BE2C (cell line): ENCODE measurements around the gene NHSL2.

Source experiments
- DNase-seq: peaks from one replicate; pipeline ENCODE4 v3.0.0-alpha.2; 2020
- H3K27me3 ChIP-seq: fragments of 250-450 bp; sonication (Bioruptor Pico); 2 replicates; pipeline ENCODE4 v1.5.1; 2020; ENCODE audit warnings: mild to moderate bottlenecking
- H3K36me3 ChIP-seq: fragments of 250-450 bp; sonication (Bioruptor Pico); 2 replicates; pipeline ENCODE4 v1.5.1; 2020; ENCODE audit warnings: mild to moderate bottlenecking
- H3K4me1 ChIP-seq: fragments of 250-450 bp; sonication (Bioruptor Pico); 2 replicates; pipeline ENCODE4 v1.5.1; 2020
- H3K4me3 ChIP-seq: 2 replicates; pipeline ENCODE4 v1.5.1; 2011; ENCODE audit warnings: low read depth, low read length
- H3K9me3 ChIP-seq: fragments of 250-450 bp; sonication (Bioruptor Pico); 2 replicates; pipeline ENCODE4 v1.5.1; 2020
- TF ChIP-seq, protein P1 (sequence below): IDR thresholded peaks from 2 replicates; pipeline ENCODE4 v1.5.1; 2012; ENCODE audit warnings: mild to moderate bottlenecking, low read depth, low read length

Gene NHSL2

DNA sequence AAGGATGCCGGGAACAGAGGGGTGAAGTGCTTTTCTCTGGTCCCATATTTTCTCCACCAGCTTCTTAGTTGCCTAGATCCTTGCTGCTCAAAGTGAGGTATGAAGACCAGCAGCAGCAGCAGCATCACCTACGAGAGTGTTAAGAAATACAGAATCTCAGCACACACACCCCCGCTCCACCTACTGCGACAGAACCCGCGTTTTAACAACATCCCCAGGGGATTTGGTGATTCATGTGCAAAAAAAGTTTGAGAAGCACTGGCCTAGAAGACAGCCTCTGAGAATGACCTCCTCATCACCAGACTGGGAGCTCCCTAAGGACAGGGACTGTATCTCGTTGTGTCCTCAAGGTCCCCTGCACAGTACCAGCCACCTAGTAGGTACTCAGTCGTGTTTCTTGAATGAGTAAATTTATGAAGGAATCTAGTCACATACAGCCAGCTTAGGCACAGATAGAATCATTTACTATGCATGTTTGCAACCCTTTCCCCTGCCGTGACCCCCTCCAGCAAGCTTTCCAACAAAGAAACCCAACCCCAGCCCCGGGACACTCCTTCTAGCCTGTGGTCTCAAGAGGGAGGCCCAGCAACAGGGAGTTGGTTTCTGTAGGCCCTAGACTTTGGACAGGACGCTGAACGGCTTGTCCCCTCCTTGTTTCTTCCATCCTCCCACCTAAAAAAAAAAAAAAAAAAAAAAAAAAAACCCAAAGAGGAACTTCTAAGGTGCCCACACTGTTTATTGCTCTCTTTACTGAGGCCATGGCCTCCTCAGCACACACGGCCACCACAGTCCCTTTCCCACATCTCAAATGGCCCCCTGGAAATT lies 199.6 kb downstream of the NHSL2 start:
- Histone ChIP-seq H3K27me3 (no peaks in the 10 kb centered on the region), H3K9me3 (no peaks in the 10 kb centered on the region), H3K4me1 (peaks cover 21% of the 10 kb centered on the region), H3K4me3 (no peak overlapping the region), H3K36me3 (peaks cover 12% of the 10 kb centered on the region)
- TF ChIP-seq, protein P1, sequence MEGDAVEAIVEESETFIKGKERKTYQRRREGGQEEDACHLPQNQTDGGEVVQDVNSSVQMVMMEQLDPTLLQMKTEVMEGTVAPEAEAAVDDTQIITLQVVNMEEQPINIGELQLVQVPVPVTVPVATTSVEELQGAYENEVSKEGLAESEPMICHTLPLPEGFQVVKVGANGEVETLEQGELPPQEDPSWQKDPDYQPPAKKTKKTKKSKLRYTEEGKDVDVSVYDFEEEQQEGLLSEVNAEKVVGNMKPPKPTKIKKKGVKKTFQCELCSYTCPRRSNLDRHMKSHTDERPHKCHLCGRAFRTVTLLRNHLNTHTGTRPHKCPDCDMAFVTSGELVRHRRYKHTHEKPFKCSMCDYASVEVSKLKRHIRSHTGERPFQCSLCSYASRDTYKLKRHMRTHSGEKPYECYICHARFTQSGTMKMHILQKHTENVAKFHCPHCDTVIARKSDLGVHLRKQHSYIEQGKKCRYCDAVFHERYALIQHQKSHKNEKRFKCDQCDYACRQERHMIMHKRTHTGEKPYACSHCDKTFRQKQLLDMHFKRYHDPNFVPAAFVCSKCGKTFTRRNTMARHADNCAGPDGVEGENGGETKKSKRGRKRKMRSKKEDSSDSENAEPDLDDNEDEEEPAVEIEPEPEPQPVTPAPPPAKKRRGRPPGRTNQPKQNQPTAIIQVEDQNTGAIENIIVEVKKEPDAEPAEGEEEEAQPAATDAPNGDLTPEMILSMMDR, result no peak
- no peak for DNase-seq

DNA sequence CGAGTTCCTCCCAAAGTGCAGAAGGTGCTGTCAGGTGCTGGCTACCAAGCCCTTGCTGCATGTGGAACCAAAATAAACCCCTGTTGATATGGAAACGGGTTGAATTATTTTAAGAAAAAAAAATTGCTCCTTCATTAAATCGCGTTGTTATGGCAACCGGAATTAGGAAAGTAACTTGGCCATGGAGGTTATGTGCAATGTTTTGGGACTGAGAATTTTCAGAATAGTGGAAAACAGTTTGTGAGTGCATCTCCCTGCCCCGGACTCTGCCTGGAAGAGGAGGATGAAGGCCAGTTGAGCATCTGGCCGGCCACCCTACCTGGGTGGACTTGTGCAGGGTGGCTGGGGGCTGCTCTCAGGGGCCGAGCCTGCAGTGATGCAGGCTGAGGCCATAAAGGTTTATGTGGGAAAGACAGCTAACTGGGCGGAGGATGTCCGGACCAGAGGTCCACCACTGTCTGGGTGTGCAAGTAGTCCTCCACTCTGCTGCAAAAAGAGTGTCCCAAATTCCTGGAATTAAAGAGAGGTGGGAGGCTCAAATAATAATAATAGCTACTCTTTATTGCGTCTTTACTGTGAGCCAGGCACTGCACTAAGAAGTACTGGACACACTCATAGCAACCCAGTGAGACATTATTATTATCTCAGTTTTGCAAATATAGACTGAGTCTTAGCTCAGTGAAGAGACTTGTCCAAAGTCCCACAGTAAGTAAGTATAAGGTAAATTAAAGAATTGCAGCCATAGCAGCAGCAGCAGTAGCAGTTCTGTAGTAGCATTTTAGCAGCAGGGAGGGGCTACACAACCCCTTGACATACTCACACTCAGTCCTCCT lies 200.4 kb downstream of the NHSL2 start:
- no peak for DNase-seq
- Histone ChIP-seq H3K36me3 (peaks cover 12% of the 10 kb centered on the region), H3K4me3 (no peak overlapping the region), H3K9me3 (no peaks in the 10 kb centered on the region), H3K27me3 (no peaks in the 10 kb centered on the region), H3K4me1 (peaks cover 27% of the 10 kb centered on the region)
- TF ChIP-seq, protein P1, result no peak

DNA sequence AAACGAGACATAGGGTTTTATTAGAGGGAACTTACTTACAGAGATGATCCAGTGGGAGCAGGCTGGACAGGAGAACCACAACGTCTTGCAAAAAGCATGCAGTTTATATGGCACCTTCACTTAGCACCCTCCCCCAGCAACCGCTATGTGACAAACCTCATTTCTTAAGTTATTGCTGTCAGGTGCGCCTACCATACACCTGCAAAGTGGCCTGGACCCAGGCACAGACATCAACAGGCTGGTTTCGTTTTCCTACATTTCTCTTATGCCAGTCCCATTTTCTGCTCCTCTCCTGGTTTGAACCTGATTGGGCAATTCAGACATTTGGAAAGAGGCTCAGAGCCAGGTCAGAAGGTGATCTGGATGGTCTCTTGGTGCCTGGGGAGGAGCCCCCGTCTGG lies 202.8 kb downstream of the NHSL2 start:
- Histone ChIP-seq H3K27me3 (no peaks in the 10 kb centered on the region), H3K9me3 (no peaks in the 10 kb centered on the region), H3K36me3 (peaks cover 11% of the 10 kb centered on the region), H3K4me1 (peaks cover 38% of the 10 kb centered on the region), H3K4me3 (no peak overlapping the region)
- TF ChIP-seq, protein P1, result no peak
- no peak for DNase-seq

DNA sequence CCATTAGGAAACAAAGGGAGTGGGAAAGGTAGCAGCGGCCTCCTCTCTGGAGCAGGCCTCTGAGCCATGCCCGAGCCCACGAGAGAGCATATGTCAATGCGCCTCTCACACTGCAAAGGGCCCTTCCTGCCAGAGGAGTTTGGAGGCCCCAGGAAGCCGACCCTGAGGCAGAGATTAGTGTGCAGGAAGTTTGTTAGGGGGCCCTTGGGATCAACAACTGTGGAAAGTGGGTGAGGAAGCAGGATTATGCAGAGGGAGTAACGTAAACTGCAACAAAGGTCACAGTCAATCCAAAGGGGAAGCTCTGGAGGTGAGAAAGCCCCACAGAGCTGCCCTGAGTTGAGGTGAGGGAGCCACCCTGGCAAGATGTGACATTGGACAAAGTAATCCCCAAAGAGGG lies 203.7 kb downstream of the NHSL2 start:
- peaks cover 6% of the 10 kb centered on the region for H3K36me3 ChIP-seq
- TF ChIP-seq, protein P1, result no peak
- H3K4me3 ChIP-seq, result no peak overlapping the region
- no peak for DNase-seq
- peaks cover 38% of the 10 kb centered on the region for H3K4me1 ChIP-seq
- no peaks in the 10 kb centered on the region for H3K9me3 ChIP-seq
- H3K27me3 ChIP-seq, result no peaks in the 10 kb centered on the region

DNA sequence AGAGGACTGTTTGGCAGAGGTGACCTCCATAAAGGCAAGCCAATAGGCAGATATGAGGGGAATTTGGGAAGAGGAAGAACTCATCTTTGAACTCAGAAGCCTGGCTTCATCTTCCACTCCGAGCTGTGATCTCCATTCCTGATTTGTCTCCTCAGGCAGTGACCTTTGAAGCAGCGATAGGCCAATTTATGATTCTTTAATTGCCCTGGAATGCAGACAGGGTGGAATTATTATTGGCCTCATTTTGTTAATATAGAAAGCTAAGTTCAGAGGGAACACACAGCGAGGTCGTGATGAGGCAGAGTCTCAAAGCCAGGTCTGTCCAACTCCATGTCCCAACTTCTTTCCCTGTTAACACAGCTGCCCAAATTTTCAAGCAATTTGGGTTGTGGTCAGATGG lies 204.2 kb downstream of the NHSL2 start:
- no peaks in the 10 kb centered on the region for H3K9me3 ChIP-seq
- no peak for DNase-seq
- TF ChIP-seq, protein P1, result no peak
- no peak overlapping the region for H3K4me3 ChIP-seq
- no peaks in the 10 kb centered on the region for H3K27me3 ChIP-seq
- H3K36me3 ChIP-seq, result peaks cover 4% of the 10 kb centered on the region
- H3K4me1 ChIP-seq, result peaks cover 38% of the 10 kb centered on the region
